A549 (cell line): ENCODE measurements around the gene CNOT2. TPM values are rescaled to one million over a fixed set of nuclear protein-coding genes. Genes with fewer than 3 reads are reported as not detected.

Experiments
- ATAC-seq, 2 experiments: fragments of 200-7000 bp in 1 of 2; fragments of >200 bp in 1 of 2; cut with Nextera tagmentation in 1 of 2; cut with Tn5 transposase in 1 of 2; 3 replicates each; pipeline versions ENCODE4 v1.8.0 to v1.9.1; 2018 to 2020; ENCODE audit warnings: mild to moderate bottlenecking in 1 of 2, moderate library complexity in 1 of 2
- CTCF ChIA-PET: fragments of 300-600 bp; sonication (Branson Sonifier 250); formaldehyde crosslinking; extraction: SDS; loops from one replicate; lab custom pipeline; 2021; ENCODE audit warnings: antibody characterized with exemption, inconsistent platforms; lab: Yijun Ruan, JAX
- POLR2A ChIA-PET: fragments of 350-600 bp; formaldehyde crosslinking; extraction: SDS; loops from one replicate; lab custom pipeline; 2021; ENCODE audit warnings: antibody characterized with exemption, inconsistent platforms; lab: Yijun Ruan, JAX
- DNase-seq, 2 experiments: peaks; one replicate each; pipeline versions ENCODE4 v3.0.0 to v3.0.0-alpha.2; 2011 to 2016; ENCODE audit warnings: low read depth in 1 of 2, low spot score in 1 of 2
- FAIRE-seq: peaks from 2 replicates; lab custom pipeline; 2011; peaks lifted over from hg19 to GRCh38; lab: Jason Lieb, UNC
- H3K27ac ChIP-seq, 2 experiments: fragments of >200 bp; sonication (Bioruptor Twin); formaldehyde crosslinking; 3 replicates each; pipeline ENCODE4 v1.5.1; 2016 to 2017
- H3K4me1 ChIP-seq: fragments of >200 bp; sonication (Bioruptor Twin); formaldehyde crosslinking; 3 replicates; pipeline ENCODE4 v1.6.1; 2016
- H3K4me2 ChIP-seq: fragments of >200 bp; sonication (Bioruptor Twin); formaldehyde crosslinking; 3 replicates; pipeline ENCODE4 v1.6.1; 2016
- H3K4me3 ChIP-seq: fragments of >200 bp; sonication (Bioruptor Twin); formaldehyde crosslinking; 3 replicates; pipeline ENCODE4 v1.5.1; 2016
- H3K9me3 ChIP-seq: fragments of >200 bp; sonication (Bioruptor Twin); formaldehyde crosslinking; 3 replicates; pipeline ENCODE4 v1.6.1; 2016
- CBX2 ChIP-seq: fragments of 200-600 bp; sonication (generic); IDR thresholded peaks from 2 replicates; pipeline ENCODE4 v1.6.1; 2016; ENCODE audit warnings: low read depth, mild to moderate bottlenecking, borderline replicate concordance
- CBX8 ChIP-seq: fragments of 200-600 bp; sonication (generic); IDR thresholded peaks from 2 replicates; pipeline ENCODE4 v1.6.1; 2016
- CHD2 ChIP-seq: fragments of 150-350 bp; IDR thresholded peaks from 2 replicates; pipeline ENCODE4 v1.6.1; 2014; ENCODE audit warnings: low read length; ENCODE audit not compliant: partially characterized antibody
- EHMT2 ChIP-seq: fragments of 200-600 bp; sonication (generic); IDR thresholded peaks from 2 replicates; pipeline ENCODE4 v1.6.1; 2016; ENCODE audit warnings: antibody characterized with exemption, low read depth, mild to moderate bottlenecking, moderate library complexity
- FOSB ChIP-seq: fragments of 250-450 bp; sonication (Bioruptor Pico); IDR thresholded peaks from 2 replicates; pipeline ENCODE4 v1.5.0; 2020; ENCODE audit warnings: mild to moderate bottlenecking, moderate library complexity
- FOXS1 ChIP-seq: fragments of 250-450 bp; sonication (Bioruptor Pico); IDR thresholded peaks from 2 replicates; pipeline ENCODE4 v1.5.0; 2020; ENCODE audit warnings: mild to moderate bottlenecking, moderate library complexity
- HOXB13 ChIP-seq: fragments of 250-450 bp; sonication (Bioruptor Pico); IDR thresholded peaks from 2 replicates; pipeline ENCODE4 v1.5.0; 2020; ENCODE audit warnings: low read depth, mild to moderate bottlenecking, moderate library complexity
- HOXB5 ChIP-seq: fragments of 250-450 bp; sonication (Bioruptor Pico); IDR thresholded peaks from 2 replicates; pipeline ENCODE4 v1.5.0; 2020; ENCODE audit warnings: mild to moderate bottlenecking, moderate library complexity
- JUN ChIP-seq, 2 experiments: fragments of >200 bp; sonication (Bioruptor Twin); formaldehyde crosslinking; IDR thresholded peaks; 2 replicates in 1 of 2; 3 replicates in 1 of 2; pipeline ENCODE4 v1.6.1; 2016 to 2017
- JUNB ChIP-seq: fragments of >200 bp; sonication (Bioruptor Twin); formaldehyde crosslinking; IDR thresholded peaks from 2 replicates; pipeline ENCODE4 v1.6.1; 2016
- MAFK ChIP-seq: fragments of 450-650 bp; IDR thresholded peaks from 2 replicates; pipeline ENCODE4 v1.6.1; 2014; ENCODE audit not compliant: partially characterized antibody
- MAZ ChIP-seq: fragments of 150-350 bp; IDR thresholded peaks from 2 replicates; pipeline ENCODE4 v1.6.1; 2014; ENCODE audit warnings: antibody characterized with exemption, low read depth, low read length, borderline replicate concordance
- MYC ChIP-seq: IDR thresholded peaks from 2 replicates; pipeline ENCODE4 v1.6.1; 2012; ENCODE audit warnings: mild to moderate bottlenecking, inconsistent platforms, low read length, improper control_type of control experiment, borderline replicate concordance
- NPAS2 ChIP-seq: fragments of 250-450 bp; sonication (Bioruptor Pico); IDR thresholded peaks from 2 replicates; pipeline ENCODE4 v1.8.0; 2022; ENCODE audit warnings: mild to moderate bottlenecking, moderate library complexity, borderline replicate concordance
- POLR2A ChIP-seq: IDR thresholded peaks from 2 replicates; pipeline ENCODE4 v1.6.1; 2012; ENCODE audit warnings: mild to moderate bottlenecking, low read length
- POLR2AphosphoS2 ChIP-seq: conservative IDR thresholded peaks from 2 replicates; pipeline ENCODE4 v1.6.1; 2012; ENCODE audit warnings: low read length, improper control_type of control experiment, inconsistent platforms
- RAD21 ChIP-seq, 2 experiments: fragments of >200 bp in 1 of 2; sonication (Bioruptor Twin) in 1 of 2; formaldehyde crosslinking in 1 of 2; IDR thresholded peaks in 1 of 2; conservative IDR thresholded peaks in 1 of 2; 2 replicates in 1 of 2; 3 replicates in 1 of 2; pipeline ENCODE4 v1.6.1; 2012 to 2018; ENCODE audit warnings: inconsistent platforms in 1 of 2
- RARB ChIP-seq: fragments of 250-450 bp; sonication (Bioruptor Pico); IDR thresholded peaks from 2 replicates; pipeline ENCODE4 v1.8.0; 2021; ENCODE audit warnings: mild to moderate bottlenecking, moderate library complexity
- RNF2 ChIP-seq: fragments of 200-600 bp; sonication (generic); IDR thresholded peaks from 2 replicates; pipeline ENCODE4 v1.6.1; 2016; ENCODE audit warnings: low read depth, mild to moderate bottlenecking, antibody characterized with exemption, moderate library complexity, borderline replicate concordance
- SMC3 ChIP-seq: fragments of >200 bp; sonication (Bioruptor Twin); formaldehyde crosslinking; IDR thresholded peaks from 3 replicates; pipeline ENCODE4 v1.6.1; 2018; ENCODE audit warnings: inconsistent platforms
- ZFP36 ChIP-seq: fragments of 450-650 bp; IDR thresholded peaks from 2 replicates; pipeline ENCODE4 v1.6.1; 2014; ENCODE audit warnings: borderline replicate concordance; ENCODE audit not compliant: partially characterized antibody
- ZNF302 ChIP-seq: fragments of 250-450 bp; sonication (Bioruptor Pico); IDR thresholded peaks from 2 replicates; pipeline ENCODE4 v1.9.0; 2021; ENCODE audit warnings: inconsistent platforms, mild to moderate bottlenecking, moderate library complexity
- ZSCAN20 ChIP-seq: fragments of 250-450 bp; sonication (Bioruptor Pico); IDR thresholded peaks from 2 replicates; pipeline ENCODE4 v1.8.0; 2022; ENCODE audit warnings: mild to moderate bottlenecking, moderate library complexity
- polyA plus RNA-seq, 4 experiments: library from polyadenylated mRNA; depleted of rRNA in 3 of 4; stranded (reverse); fragments of >200 nt; fragmentation: RNase III in 1 of 4; extraction: RNeasy Plus Mini Kit Qiagen cat#74134 plus additional on column Dnase treatment in 1 of 4; gene quantifications; 2 replicates in 3 of 4; 3 replicates in 1 of 4; pipeline ENCODE4 v1.2.3, GENCODE V29; 2011 to 2017
- TF ChIP-seq, protein P1 (sequence below): fragments of >200 bp; sonication (Bioruptor Twin); formaldehyde crosslinking; IDR thresholded peaks from 3 replicates; pipeline ENCODE4 v1.5.1; 2016
- TF ChIP-seq, protein P2 (sequence below): IDR thresholded peaks from 2 replicates; pipeline ENCODE4 v1.6.1; 2012
- TF ChIP-seq, protein P3 (sequence below): fragments of 150-350 bp; IDR thresholded peaks from 2 replicates; pipeline ENCODE4 v1.6.1; 2014; ENCODE audit warnings: low read depth, mild to moderate bottlenecking, low read length
- TF ChIP-seq, protein P4 (sequence below): IDR thresholded peaks from 2 replicates; pipeline ENCODE4 v1.6.1; 2012
- TF ChIP-seq, protein P5 (sequence below): fragments of >200 bp; sonication (Bioruptor Twin); formaldehyde crosslinking; IDR thresholded peaks from 2 replicates; pipeline ENCODE4 v1.6.1; 2016
- TF ChIP-seq, protein P6 (sequence below): fragments of 200-600 bp; sonication (generic); IDR thresholded peaks from 2 replicates; pipeline ENCODE4 v1.6.1; 2016; ENCODE audit warnings: antibody characterized with exemption, mild to moderate bottlenecking, moderate library complexity

CNOT2 gene
- polyA plus RNA-seq, 2 of the 4 experiments (the other 2 are of a cell fraction), result 87.2 to 105 TPM

DNA sequence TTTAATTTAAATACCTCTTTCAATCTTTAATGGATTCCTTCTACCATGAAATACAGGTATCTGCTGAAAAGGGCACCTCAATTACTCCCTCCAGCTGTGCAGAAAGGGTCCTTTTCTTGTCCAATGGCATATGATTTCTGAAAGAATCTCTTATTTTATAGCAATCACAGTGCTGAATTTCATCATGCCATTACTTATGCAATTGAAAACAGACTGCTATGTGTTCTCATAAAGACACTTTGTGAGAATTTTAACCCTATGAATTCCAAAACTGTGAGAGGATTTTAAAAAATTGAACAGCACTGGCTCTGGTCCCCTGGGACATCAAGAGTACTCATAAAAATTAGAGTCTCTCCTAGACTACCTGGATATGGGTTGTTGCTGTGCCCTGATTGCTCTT lies 45.9 kb upstream of the CNOT2 start:
- Histone ChIP-seq H3K4me2 (no peak overlapping the region), H3K4me3 (no peak overlapping the region), H3K4me1 (no peaks in the 10 kb centered on the region), H3K27ac (no peak overlapping the region), H3K9me3 (no peaks in the 10 kb centered on the region)
- ATAC-seq, result no peak
- TF ChIP-seq SMC3 (no peak), MYC (no peak), POLR2A (no peak), ZNF302 (CRISPR knock-in tag) (no peak), HOXB5 (CRISPR knock-in tag) (no peak), CBX2 (no peak), ZFP36 (no peak), JUNB (no peak), CBX8 (no peak), EHMT2 (no peak), FOSB (CRISPR knock-in tag) (no peak), RARB (CRISPR knock-in tag) (no peak), RNF2 (no peak), RAD21 (conservative IDR thresholded peaks at IDR 0.05 in 1 of 2, IDR thresholded peaks at IDR 0.05 in 1 of 2) (no peak), HOXB13 (CRISPR knock-in tag) (no peak)
- TF ChIP-seq, protein P1, sequence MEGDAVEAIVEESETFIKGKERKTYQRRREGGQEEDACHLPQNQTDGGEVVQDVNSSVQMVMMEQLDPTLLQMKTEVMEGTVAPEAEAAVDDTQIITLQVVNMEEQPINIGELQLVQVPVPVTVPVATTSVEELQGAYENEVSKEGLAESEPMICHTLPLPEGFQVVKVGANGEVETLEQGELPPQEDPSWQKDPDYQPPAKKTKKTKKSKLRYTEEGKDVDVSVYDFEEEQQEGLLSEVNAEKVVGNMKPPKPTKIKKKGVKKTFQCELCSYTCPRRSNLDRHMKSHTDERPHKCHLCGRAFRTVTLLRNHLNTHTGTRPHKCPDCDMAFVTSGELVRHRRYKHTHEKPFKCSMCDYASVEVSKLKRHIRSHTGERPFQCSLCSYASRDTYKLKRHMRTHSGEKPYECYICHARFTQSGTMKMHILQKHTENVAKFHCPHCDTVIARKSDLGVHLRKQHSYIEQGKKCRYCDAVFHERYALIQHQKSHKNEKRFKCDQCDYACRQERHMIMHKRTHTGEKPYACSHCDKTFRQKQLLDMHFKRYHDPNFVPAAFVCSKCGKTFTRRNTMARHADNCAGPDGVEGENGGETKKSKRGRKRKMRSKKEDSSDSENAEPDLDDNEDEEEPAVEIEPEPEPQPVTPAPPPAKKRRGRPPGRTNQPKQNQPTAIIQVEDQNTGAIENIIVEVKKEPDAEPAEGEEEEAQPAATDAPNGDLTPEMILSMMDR, result no peak
- TF ChIP-seq, protein P2, sequence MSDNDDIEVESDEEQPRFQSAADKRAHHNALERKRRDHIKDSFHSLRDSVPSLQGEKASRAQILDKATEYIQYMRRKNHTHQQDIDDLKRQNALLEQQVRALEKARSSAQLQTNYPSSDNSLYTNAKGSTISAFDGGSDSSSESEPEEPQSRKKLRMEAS, result no peak
- TF ChIP-seq, protein P3, sequence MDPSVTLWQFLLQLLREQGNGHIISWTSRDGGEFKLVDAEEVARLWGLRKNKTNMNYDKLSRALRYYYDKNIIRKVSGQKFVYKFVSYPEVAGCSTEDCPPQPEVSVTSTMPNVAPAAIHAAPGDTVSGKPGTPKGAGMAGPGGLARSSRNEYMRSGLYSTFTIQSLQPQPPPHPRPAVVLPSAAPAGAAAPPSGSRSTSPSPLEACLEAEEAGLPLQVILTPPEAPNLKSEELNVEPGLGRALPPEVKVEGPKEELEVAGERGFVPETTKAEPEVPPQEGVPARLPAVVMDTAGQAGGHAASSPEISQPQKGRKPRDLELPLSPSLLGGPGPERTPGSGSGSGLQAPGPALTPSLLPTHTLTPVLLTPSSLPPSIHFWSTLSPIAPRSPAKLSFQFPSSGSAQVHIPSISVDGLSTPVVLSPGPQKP, result no peak
- TF ChIP-seq, protein P4, sequence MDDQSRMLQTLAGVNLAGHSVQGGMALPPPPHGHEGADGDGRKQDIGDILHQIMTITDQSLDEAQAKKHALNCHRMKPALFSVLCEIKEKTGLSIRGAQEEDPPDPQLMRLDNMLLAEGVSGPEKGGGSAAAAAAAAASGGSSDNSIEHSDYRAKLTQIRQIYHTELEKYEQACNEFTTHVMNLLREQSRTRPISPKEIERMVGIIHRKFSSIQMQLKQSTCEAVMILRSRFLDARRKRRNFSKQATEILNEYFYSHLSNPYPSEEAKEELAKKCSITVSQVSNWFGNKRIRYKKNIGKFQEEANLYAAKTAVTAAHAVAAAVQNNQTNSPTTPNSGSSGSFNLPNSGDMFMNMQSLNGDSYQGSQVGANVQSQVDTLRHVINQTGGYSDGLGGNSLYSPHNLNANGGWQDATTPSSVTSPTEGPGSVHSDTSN, result no peak
- DNase-seq, result no peak
- no peak for FAIRE-seq
- ChIA-PET POLR2A (no interaction called here), CTCF (no interaction called here)

DNA sequence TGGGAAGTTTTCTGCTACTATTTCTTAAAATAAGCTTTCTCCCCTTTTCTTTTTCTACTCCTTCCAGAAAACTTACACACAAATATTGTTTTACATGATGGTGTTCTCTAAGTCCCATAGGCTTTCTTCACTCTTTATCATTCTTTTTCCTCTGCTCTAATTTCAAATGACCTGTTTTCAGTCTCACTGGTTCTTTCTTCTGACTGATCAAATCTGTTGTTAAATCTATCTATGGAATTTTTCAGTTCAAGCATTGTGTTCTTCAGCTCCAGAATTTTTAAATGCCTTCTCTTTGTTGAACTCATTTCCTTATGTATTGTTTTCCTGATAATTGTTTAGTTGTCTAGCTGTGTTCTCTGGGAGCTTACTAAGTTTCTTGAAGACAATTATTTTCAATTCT lies 29.5 kb upstream of the CNOT2 start:
- ChIA-PET POLR2A (no interaction called here), CTCF (interaction anchor here (0.6 kb wide), 1 partner anchor 33 kb away, joined by 5 read pairs; no protein-coding TSS in a partner anchor)
- Histone ChIP-seq H3K27ac (no peak overlapping the region), H3K4me1 (no peaks in the 10 kb centered on the region), H3K4me2 (no peak overlapping the region), H3K9me3 (peaks cover 9% of the 10 kb centered on the region; the same call in 1 of the 3 replicates), H3K4me3 (no peak overlapping the region)
- DNase-seq, result no peak
- no peak for FAIRE-seq
- no peak for ATAC-seq
- TF ChIP-seq, protein P1, result no peak
- TF ChIP-seq CBX8, result no peak
- no peak for TF ChIP-seq ZNF302 (CRISPR knock-in tag)
- TF ChIP-seq FOXS1 (CRISPR knock-in tag), result no peak
- no peak for TF ChIP-seq NPAS2 (CRISPR knock-in tag)
- TF ChIP-seq, protein P5, sequence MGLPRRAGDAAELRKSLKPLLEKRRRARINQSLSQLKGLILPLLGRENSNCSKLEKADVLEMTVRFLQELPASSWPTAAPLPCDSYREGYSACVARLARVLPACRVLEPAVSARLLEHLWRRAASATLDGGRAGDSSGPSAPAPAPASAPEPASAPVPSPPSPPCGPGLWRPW, result no peak
- TF ChIP-seq POLR2A, result no peak
- no peak for TF ChIP-seq RNF2
- no peak for TF ChIP-seq MAZ
- TF ChIP-seq ZSCAN20 (CRISPR knock-in tag), result no peak
- TF ChIP-seq POLR2AphosphoS2, result no peak
- no peak for TF ChIP-seq JUN (IDR thresholded peaks at IDR 0.05)
- TF ChIP-seq MAFK, result no peak
- TF ChIP-seq, protein P6, sequence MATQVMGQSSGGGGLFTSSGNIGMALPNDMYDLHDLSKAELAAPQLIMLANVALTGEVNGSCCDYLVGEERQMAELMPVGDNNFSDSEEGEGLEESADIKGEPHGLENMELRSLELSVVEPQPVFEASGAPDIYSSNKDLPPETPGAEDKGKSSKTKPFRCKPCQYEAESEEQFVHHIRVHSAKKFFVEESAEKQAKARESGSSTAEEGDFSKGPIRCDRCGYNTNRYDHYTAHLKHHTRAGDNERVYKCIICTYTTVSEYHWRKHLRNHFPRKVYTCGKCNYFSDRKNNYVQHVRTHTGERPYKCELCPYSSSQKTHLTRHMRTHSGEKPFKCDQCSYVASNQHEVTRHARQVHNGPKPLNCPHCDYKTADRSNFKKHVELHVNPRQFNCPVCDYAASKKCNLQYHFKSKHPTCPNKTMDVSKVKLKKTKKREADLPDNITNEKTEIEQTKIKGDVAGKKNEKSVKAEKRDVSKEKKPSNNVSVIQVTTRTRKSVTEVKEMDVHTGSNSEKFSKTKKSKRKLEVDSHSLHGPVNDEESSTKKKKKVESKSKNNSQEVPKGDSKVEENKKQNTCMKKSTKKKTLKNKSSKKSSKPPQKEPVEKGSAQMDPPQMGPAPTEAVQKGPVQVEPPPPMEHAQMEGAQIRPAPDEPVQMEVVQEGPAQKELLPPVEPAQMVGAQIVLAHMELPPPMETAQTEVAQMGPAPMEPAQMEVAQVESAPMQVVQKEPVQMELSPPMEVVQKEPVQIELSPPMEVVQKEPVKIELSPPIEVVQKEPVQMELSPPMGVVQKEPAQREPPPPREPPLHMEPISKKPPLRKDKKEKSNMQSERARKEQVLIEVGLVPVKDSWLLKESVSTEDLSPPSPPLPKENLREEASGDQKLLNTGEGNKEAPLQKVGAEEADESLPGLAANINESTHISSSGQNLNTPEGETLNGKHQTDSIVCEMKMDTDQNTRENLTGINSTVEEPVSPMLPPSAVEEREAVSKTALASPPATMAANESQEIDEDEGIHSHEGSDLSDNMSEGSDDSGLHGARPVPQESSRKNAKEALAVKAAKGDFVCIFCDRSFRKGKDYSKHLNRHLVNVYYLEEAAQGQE, result no peak
- no peak for TF ChIP-seq CHD2
